AG10803 (cell line): ENCODE measurements around the gene MBP.

Experiments used
- DNase-seq: peaks from one replicate; pipeline ENCODE4 v3.0.0; 2010; ENCODE audit warnings: low read depth
- H3K4me3 ChIP-seq: 2 replicates; pipeline ENCODE4 v1.5.1; 2011; ENCODE audit warnings: mild to moderate bottlenecking, low read length, control low read depth
- CTCF ChIP-seq: conservative IDR thresholded peaks from 2 replicates; pipeline ENCODE4 v1.5.1; 2011; ENCODE audit warnings: mild to moderate bottlenecking, low read length, control low read depth, inconsistent platforms

Gene MBP

GRCh38 chr18:77129150-77129551 lies 3.4 kb downstream of the MBP start:
- no peak for TF ChIP-seq CTCF
- peak; percentile 95 for DNase-seq
- no peak overlapping the region for H3K4me3 ChIP-seq

- DNase-seq: peak; percentile 96
- 0 out of 2 replicates have a peak overlapping the region, but pooled peaks have one; percentile 1 for H3K4me3 ChIP-seq
- TF ChIP-seq CTCF: no peak
Measured at GRCh38 chr18:77127769-77128671, 4.6 kb downstream of the MBP start.

- no peak for DNase-seq
- H3K4me3 ChIP-seq: no peak overlapping the region
- no peak for TF ChIP-seq CTCF
Measured at GRCh38 chr18:77124452-77124922, 8.1 kb downstream of the MBP start.

- TF ChIP-seq CTCF: no peak
- H3K4me3 ChIP-seq: no peak overlapping the region
- DNase-seq: no peak
Measured at GRCh38 chr18:77123320-77124231, 9.0 kb downstream of the MBP start.

- no peak for DNase-seq
- TF ChIP-seq CTCF: no peak
- H3K4me3 ChIP-seq: no peak overlapping the region
Measured at GRCh38 chr18:77121523-77121922, 11.1 kb downstream of the MBP start.

- DNase-seq: no peak
- no peak for TF ChIP-seq CTCF
- no peak overlapping the region for H3K4me3 ChIP-seq
Measured at GRCh38 chr18:77119851-77120491, 12.6 kb downstream of the MBP start.
